HG03342 (cell line): ENCODE measurements around the gene SMPD3.
A peak's percentile ranks its signal among the peaks of the same experiment; 100 is the strongest.

Source experiments
- ATAC-seq: cut with Tn5 transposase; IDR thresholded peaks from one replicate; pipeline ENCODE4 v1.9.1; 2021; ENCODE audit warnings: mild to moderate bottlenecking, moderate library complexity; ENCODE audit not compliant: unreplicated experiment

The SMPD3 gene

DNA sequence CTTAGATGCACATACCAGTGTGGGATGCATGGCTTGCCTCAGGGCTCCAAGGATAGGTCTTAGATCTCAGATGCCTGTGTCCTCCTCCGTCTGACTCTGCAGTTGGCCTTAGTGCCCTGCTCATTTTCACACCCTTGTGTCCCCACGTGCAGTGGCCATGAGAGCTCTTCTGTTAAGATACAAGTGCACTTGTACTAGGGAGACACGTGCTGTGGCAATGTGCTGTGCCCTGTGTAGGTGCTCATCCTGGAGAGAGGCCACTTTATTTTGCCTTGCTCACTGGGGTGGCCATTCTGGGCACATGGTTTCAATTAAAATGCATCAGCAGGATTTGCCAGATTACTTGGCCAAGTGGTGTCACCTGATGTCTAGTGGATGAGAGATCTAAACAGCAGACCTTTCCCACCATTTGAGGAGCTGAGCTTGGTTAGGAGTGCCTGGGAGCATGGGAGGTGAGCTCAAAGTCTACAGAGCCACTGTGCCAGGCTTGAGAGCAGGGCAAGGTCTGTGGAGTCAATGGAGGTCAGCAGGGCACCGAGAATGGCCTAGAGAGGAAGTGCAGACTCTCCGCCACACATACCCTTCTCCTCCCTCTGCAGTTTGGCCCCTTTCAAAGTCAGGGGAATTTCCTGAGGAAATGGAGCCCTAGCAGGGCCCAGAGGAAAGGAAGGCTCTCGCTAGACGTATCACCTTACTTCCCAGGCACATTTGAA is 25.2 kb upstream of the SMPD3 start:
- ATAC-seq = no peak

DNA sequence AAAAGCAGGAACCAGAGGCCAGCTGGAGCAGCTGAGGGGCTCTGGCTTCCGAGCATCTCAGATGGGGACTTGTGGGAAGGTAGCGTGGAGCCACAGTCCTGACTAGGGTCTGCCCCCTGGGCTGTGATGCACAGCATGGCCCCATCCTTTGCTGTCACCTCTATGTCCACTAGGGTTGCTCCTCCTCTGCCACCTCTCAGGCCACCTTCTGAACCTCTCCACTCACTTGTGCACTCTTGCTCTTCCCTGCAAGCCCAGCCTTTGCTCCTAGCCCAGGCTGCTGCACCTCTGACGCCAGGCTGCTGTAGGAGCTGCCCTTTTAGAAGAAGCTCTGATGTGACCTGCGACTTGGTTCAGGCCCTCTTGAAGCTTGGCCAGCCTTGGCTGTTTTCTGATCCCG is 24.3 kb upstream of the SMPD3 start:
- ATAC-seq = no peak

DNA sequence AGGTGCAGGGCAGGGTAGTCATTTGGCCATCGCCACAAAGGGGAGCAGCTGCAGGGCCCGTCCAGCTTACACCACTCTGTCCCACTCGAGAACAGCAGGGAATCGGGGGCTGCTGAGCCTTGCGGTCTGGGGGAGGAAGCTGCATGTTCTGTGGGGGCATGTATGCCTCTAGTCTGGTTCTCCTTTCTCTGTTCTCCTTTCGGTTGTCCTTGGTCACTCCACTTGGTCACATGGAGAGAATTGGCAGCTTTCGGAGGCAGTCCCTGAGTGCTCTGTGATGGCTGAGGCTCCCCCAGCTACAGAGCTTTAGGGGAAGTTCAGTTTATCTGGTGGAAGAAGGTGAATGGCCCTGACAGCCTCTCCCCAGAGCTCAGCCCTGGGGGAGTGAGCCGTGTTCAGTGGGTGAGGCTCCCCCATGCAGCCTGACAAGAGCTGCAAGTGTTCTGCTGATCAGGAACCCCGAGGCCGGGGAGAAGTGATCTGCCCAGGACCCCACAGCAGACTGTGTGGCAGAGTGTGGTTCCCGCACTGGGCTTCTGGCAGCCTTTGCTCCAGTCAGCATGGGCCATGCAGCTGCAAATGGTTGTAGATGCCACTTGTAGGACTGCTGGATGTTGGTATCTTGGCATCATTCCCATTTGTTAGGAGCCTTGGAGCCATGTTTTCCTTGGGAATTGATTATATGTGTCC is 22.3 kb upstream of the SMPD3 start:
- peak; percentile 88 for ATAC-seq

GRCh38 chr16:68469796-68470460 is 21.6 kb upstream of the SMPD3 start:
- peak; percentile 30 for ATAC-seq

DNA sequence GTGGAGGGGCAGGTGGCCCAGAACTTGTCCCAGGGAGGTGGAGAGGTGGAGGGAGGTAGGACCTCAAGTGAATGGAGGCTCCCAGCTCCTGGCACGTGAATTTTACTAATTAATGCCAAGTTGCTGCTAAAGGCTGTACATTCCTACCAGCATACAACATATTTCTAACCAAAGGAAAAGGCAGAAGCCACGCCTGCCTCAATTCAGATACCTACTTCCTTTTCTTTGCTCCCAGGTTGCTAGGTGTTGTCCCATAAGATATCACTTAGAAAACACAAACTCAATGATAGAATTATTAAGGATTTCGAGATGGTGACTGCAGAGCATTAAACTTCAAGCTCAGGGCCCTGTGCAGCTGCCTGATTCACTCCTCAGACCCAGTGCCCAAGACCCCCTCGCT is 20.5 kb upstream of the SMPD3 start:
- no peak for ATAC-seq

GRCh38 chr16:68466174-68466573 is 17.9 kb upstream of the SMPD3 start:
- no peak for ATAC-seq

GRCh38 chr16:68463904-68464303 is 15.6 kb upstream of the SMPD3 start:
- ATAC-seq = no peak

DNA sequence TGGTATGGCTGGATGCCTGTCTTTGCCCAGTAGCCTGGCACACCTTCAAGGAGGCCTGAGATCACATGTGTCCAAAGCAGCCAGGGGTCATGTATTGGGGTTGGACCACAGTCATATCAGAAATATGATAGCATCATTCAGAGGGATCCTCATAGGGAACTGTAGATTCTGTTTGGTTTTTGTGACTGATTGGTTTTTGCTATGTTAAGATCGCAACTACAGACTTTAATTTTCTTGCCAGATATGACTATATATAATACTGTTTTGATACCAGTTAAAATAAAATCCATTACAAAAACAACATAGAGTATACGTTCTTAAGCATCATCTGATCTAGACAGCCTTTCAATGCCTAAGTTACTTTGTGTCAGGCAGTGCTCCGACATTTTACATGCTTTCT is 11.8 kb upstream of the SMPD3 start:
- ATAC-seq = no peak

DNA sequence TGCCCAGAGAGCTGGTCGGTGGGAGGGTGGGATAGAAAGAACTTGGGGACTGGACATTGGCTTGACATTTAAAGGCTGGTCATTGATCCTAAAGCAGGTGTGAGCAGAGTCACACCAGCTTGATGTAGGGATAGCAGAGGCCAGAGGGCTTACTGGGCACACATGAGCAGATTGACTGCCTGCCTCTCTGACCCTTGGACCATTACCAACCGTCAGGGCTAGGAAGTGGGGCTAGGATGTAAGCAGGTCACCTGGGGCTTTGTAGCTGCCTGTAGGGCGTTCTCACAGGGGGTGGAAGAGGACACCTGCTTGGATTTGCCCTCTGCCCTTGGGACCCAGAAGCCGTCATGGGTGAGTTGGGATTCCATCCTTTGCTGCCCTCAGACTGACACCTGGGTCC is 11.1 kb upstream of the SMPD3 start:
- ATAC-seq = no peak

- ATAC-seq = no peak
Measured at GRCh38 chr16:68458551-68458950, 10.2 kb upstream of the SMPD3 start.

- no peak for ATAC-seq
Measured at GRCh38 chr16:68458101-68458500, 9.8 kb upstream of the SMPD3 start.

DNA sequence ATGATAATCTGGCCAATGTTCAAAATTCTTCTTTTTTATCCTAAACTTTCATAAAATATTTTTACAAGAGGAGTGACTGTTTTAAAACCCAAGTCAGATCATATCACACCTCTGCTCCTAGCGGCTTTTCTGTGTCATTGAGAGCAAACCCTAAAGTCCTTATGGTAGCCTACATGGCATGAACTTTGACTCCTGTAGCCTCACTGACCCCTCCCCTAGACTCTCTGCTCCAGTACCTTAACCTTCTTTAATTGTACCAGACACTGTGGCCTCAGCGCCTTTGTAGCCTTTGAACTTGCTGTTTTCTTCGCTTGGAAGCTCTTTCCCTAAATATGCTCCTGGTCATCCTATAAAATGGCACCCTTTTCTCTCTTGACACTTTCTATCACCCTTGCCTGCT is 7.3 kb upstream of the SMPD3 start:
- no peak for ATAC-seq

GRCh38 chr16:68454920-68455435 is 6.7 kb upstream of the SMPD3 start:
- no peak for ATAC-seq

DNA sequence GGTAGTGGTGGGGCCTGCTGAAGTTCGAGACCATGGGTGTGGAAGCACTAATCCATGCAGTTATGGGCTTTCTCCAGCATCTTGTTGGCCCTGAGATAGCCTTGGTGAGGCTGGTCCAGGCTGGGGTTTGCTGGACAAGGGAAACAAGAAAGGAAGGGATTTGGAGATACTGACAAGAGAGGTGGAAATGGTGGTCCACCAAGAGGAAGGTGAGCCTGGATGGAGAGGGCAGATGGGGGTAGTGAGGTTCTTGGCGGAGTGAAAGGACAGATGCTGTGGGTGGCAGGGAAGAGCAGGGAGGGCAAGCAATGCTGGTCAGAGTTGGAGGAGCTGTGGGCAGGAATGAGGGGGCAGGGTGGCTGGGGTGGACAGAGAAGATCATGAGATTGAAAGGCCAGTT is 5.5 kb upstream of the SMPD3 start:
- no peak for ATAC-seq

GRCh38 chr16:68452176-68452575 is 3.9 kb upstream of the SMPD3 start:
- no peak for ATAC-seq

- ATAC-seq = no peak
Measured at GRCh38 chr16:68451676-68452075, 3.4 kb upstream of the SMPD3 start.

- no peak for ATAC-seq
Measured at GRCh38 chr16:68450741-68451255, 2.5 kb upstream of the SMPD3 start.

DNA sequence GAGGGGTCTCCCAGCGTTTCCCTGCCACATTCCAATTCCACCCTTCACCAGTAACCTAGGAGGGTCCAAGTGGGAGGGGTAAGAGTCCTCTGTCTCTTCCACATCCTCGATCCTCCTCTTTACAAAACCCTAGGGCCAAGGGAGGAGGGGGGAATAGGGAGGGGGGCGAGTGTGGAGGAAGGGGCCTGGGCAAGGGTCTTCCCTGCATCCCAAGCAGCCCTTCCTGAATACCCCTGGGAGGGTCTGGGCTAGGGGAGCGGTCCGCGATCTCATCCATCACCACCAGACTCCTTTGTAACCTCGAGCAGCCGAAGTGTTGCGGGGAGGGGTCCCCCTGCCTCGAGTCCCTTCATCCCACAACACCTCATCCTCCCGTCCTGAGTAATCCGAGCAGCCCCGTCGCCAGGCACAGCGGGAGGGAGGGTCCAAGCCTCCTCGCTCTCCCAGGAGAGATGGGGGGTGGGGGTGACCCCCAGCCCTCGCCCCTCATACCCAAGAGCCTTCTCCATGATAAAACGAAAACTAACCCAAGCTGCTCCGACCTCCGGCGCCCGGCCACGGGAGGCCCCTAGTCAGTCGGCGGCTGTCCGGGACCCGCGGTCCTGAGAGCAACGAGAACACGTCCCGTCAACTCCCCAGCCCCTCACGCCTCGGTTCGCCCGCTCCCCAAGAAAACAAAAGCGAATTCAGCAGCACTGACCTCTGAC is 502 bp downstream of the SMPD3 start:
- ATAC-seq = peak; percentile 17

GRCh38 chr16:68446681-68447652 is 1.3 kb downstream of the SMPD3 start:
- ATAC-seq = no peak

GRCh38 chr16:68445458-68445857 is 2.9 kb downstream of the SMPD3 start:
- ATAC-seq = no peak
